Lung (tissue), 12 donors: Measurements from ENCODE around the gene A3GALT2. TPM values are rescaled to one million over a fixed set of nuclear protein-coding genes. Genes with fewer than 3 reads are reported as not detected.

Experiments
- ATAC-seq: fragments of 200-7000 bp; cut with Tn5 transposase; one replicate; pipeline ENCODE4 v1.9.1; 2020; ENCODE audit warnings: moderate number of reproducible peaks; ENCODE audit not compliant: insufficient read depth, low FRiP score
- DNase-seq, 3 donors: peaks; one replicate each; pipeline ENCODE4 v3.0.0-alpha.2; 2013 to 2017
- H3K27ac ChIP-seq, 2 donors: one replicate each; pipeline ENCODE4 v1.5.1; 2013; ENCODE audit warnings: mild to moderate bottlenecking in 2 of 2, moderate library complexity in 2 of 2, control low read depth in 1 of 2, inconsistent platforms in 1 of 2, low read depth in 1 of 2, low read length in 1 of 2
- H3K27me3 ChIP-seq, 3 donors: one replicate each; pipeline ENCODE4 v1.5.1; 2013; ENCODE audit warnings: low read length in 2 of 3; ENCODE audit not compliant: control insufficient read depth in 3 of 3, insufficient read depth in 3 of 3
- H3K36me3 ChIP-seq, 4 donors: one replicate each; pipeline ENCODE4 v1.5.1; 2013; ENCODE audit warnings: low read length in 4 of 4, mild to moderate bottlenecking in 1 of 4, moderate library complexity in 1 of 4; ENCODE audit not compliant: control insufficient read depth in 4 of 4, insufficient read depth in 4 of 4
- H3K4me1 ChIP-seq, 5 donors: one replicate each; pipeline ENCODE4 v1.5.1; 2013; ENCODE audit warnings: low read length in 5 of 5, mild to moderate bottlenecking in 2 of 5, moderate library complexity in 1 of 5; ENCODE audit not compliant: control insufficient read depth in 5 of 5, insufficient read depth in 5 of 5
- H3K4me3 ChIP-seq: one replicate; pipeline ENCODE4 v1.5.1; 2013; ENCODE audit warnings: mild to moderate bottlenecking, control low read depth, moderate library complexity
- H3K9ac ChIP-seq, 2 donors: one replicate each; pipeline ENCODE4 v1.5.1; 2013; ENCODE audit warnings: low read length in 2 of 2, control low read depth in 1 of 2; ENCODE audit not compliant: insufficient read depth in 1 of 2
- H3K9me3 ChIP-seq, 4 donors: one replicate each; pipeline ENCODE4 v1.5.1; 2013; ENCODE audit warnings: low read length in 3 of 4, mild to moderate bottlenecking in 1 of 4, moderate library complexity in 1 of 4; ENCODE audit not compliant: control insufficient read depth in 4 of 4, insufficient read depth in 3 of 4
- CTCF ChIP-seq: IDR thresholded peaks from 2 replicates; pipeline ENCODE4 v1.5.1; 2012; ENCODE audit warnings: mild to moderate bottlenecking; ENCODE audit errors: control extremely low read depth, extremely low read depth
- WGBS, 2 donors: extraction: QIAGEN DNeasy Blood & Tissue Kit; methylation state at CpG; one replicate each; pipeline ENCODE4 v1.1.7; 2013; 5-methylcytosine and 5-hydroxymethylcytosine counted together
- polyA plus RNA-seq, 2 donors: library from polyadenylated mRNA; stranded (reverse); fragments of 200-250 nt; gene quantifications; one replicate each; pipeline ENCODE4 v1.2.1, GENCODE V29; 2013
- total RNA-seq, 2 donors: library from RNA; depleted of rRNA in 1 of 2; stranded (reverse); fragments of >200 nt in 1 of 2; gene quantifications; one replicate each; pipeline ENCODE4 v1.2.1, GENCODE V29; 2014 to 2021
- donor health status: control.
- donor health status: control.
- donor health status: Bipolar disorder and iron deficiency.
- donor health status: healthy.
- donor health status: DM: yes; HTN: yes; CAD: no.

A3GALT2 gene
- total and polyA plus RNA-seq, 4 donors, result 0.07 to 0.28 TPM; not detected in 2

- ATAC-seq, result no peak
- peak overlapping the region in 1 of 2 donors; percentile 59 for H3K9ac ChIP-seq
- H3K36me3 ChIP-seq, result peaks cover 0 to 4% (median 2%) of the 10 kb centered on the region in 4 donors
- TF ChIP-seq CTCF, result no peak
- H3K4me1 ChIP-seq, result peaks cover 13 to 57% (median 30%) of the 10 kb centered on the region in 5 donors
- H3K27me3 ChIP-seq, result no peaks in the 10 kb centered on the region
- H3K4me3 ChIP-seq, result no peak overlapping the region
- WGBS, 2 donors, result 78 to 82% methylated on average over 14 of the region's 14 CpGs
- peak in 1 of 3 donors; percentile 55 for DNase-seq
- peak overlapping the region in 1 of 2 donors; percentile 43 for H3K27ac ChIP-seq
- no peaks in the 10 kb centered on the region for H3K9me3 ChIP-seq
These were observed 46.0 kb upstream of the A3GALT2 start for GRCh38 chr1:33366762-33367484.

- Histone ChIP-seq H3K27ac (peak overlapping the region; percentile 51 to 77), H3K36me3 (peaks cover 0 to 2% (median 0%) of the 10 kb centered on the region in 4 donors), H3K4me1 (peaks cover 14 to 67% (median 33%) of the 10 kb centered on the region in 5 donors), H3K4me3 (no peak overlapping the region), H3K9me3 (no peaks in the 10 kb centered on the region), H3K9ac (peak overlapping the region in 1 of 2 donors; percentile 59), H3K27me3 (no peaks in the 10 kb centered on the region)
- ATAC-seq (no peak), DNase-seq (peak; percentile 49 to 73 (median 60))
- no peak for TF ChIP-seq CTCF
- 63 to 71% methylated on average over 9 of the region's 9 CpGs for WGBS, 2 donors
These were observed 44.7 kb upstream of the A3GALT2 start for GRCh38 chr1:33365560-33365997.

- Histone ChIP-seq H3K4me3 (no peak overlapping the region), H3K27ac (peak overlapping the region; percentile 77 to 89), H3K36me3 (peaks cover 0 to 2% (median 0%) of the 10 kb centered on the region in 4 donors), H3K9me3 (no peaks in the 10 kb centered on the region), H3K27me3 (no peaks in the 10 kb centered on the region), H3K4me1 (peaks cover 14 to 67% (median 33%) of the 10 kb centered on the region in 5 donors), H3K9ac (peak overlapping the region in 1 of 2 donors; percentile 70)
- ATAC-seq (no peak), DNase-seq (no peak)
- no peak for TF ChIP-seq CTCF
- 62 to 72% methylated on average over 2 of the region's 2 CpGs for WGBS, 2 donors
These were observed 43.6 kb upstream of the A3GALT2 start for GRCh38 chr1:33364565-33364918.
